HG02981 (cell line): Measurements from ENCODE around the gene EHBP1.

Source experiments
- ATAC-seq: cut with Tn5 transposase; IDR thresholded peaks from one replicate; pipeline ENCODE4 v1.9.1; 2021; ENCODE audit warnings: mild to moderate bottlenecking, moderate library complexity; ENCODE audit not compliant: unreplicated experiment

The EHBP1 gene

DNA sequence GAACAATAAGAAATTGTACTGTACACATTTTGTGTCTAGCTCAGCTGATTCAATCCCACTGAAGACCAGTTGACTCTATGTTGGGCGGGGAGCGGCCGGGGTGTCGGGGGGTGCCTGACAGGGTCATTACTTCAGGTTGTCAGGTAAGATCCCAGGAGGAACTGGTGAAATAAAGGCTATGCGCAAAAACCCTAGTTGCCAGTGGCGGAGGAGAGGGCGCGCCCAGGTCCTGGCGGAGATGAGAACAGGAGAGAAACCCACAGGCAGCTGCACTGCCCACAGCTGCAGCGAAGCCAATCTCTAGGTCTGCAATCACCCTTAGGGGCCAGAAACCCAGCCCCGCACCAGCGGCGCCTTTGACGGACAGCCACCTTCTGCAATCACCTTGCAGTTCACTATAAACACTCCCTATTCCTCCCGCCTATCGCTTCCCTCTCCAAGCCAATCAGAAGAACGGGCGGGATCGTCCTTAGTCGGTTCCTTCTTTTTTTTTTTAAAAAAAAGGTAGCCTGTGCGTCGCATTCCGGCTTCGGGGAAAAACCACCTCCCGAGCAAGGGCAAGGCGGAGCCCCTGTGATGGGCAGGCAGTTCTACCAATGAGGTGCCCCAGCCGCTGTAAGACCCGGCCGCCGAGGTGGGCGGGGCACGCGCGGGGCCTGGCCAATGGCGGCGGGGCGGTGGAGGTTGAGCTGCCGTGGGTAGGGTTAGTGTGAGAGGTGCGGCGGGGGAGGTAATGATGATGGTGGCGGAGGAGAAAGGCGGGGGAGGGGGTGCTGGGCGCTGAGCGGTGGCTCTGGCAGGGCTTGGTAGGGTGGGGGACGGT, at the start of gene EHBP1:
TSS of gene EHBP1 (plus strand) at position 707 of the 823 bp plus-strand sequence. CDS start 1,479 bp downstream, outside the sequence.
- peak; percentile 93 for ATAC-seq

DNA sequence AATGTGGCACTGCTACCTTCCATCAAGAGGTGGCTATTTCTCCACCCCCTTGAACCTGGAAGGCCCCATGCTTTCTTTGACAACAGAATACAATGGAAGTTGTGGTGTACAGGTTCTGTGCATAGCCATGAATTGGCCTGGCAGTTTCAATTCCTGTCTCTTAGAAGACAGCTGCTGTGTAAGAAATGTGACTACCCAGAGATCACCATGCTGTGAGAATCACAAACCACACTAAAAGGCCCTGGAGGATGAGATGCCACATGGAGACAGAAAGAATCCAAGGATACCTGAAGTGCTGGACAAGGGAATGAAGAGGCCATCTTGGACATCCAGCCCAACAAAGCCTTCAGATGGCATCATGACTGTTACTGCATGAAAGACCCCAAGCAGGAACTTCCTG, 47.7 kb upstream of the EHBP1 start:
- ATAC-seq = peak; percentile 43

DNA sequence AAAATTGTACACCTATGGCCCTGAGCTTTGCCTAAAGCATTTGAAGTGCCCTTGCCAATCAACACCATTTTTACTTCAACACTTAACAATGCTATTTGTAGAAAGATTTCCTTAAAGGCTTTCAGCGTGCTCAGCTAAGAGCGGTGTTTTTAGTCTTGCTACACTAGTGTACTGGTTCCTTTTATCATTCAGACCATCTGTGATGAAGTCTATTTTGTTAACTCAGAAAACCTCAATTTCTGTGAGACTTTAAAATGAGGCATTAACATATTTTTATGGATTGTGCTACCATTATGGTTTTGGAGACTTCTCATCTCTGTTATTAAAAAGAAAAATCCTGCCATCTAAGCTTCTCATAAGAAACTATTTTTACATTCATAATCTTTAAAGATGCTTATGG, 46.6 kb upstream of the EHBP1 start:
- ATAC-seq = no peak

DNA sequence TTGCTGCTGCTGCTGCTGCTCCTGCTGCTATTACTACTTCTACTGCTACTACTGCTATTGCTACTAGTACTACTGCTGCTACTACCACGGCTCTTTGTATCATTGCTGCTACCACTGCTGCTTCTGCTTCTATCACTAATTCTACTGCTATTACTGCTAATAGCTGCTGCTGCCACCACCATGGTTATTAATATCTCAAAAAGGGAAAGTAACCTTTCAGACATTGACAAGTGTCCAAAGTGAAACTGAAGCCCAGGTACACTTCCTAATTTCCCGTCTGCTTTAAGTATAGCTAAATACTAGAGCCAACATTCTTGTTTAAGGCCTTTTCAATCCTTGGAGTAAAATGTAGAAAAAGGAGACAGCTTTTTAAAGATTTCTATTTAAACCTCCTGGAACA, 45.4 kb upstream of the EHBP1 start:
- ATAC-seq = peak; percentile 77

DNA sequence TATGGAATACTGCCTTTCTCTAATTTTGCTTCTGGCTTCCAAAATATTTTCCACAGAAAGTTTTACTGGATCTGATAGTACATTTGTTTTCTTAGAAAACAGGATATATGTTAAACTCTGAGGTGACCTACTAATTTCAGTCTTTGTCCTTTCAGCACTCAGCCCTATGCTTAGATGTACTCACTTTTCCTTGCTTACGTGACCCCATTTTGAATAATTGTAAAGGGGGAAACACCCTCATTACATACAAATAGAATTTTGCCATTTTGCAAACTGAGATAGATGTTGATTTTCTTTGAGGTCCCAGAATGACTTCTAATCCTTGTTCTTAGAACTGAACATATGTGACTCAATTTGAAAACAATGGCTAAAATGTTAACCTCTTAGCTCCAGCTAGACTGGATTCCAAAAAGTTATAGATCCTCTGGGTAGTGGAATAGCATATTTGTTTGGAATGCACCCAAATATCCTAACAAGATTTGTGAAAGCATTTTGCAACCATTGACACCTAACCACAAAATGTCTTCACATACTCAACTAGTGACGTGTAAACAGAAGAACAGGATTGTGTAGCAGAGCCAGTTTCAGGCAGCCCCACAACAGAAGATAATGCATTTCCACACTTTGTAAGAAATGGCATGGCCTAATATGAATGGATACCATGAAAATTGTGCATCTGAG, 44.8 kb upstream of the EHBP1 start:
- ATAC-seq = no peak

DNA sequence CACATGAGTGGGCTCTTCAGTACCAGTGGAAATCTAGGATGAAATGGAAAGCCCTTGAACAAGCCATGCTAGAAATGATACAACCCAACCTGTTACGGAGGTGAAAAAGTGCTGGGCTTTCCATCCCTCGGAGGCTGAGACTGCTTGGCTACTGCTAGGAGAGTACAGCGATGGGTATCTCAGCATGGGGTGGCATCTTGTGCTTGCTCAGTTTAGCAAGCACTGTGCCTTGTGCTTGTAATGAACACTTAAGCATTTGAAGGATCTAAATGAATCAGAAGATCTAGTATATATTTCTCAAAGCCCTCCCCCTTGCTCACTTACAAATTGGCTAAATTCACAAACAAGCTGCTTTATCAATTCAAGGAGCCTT, 44.3 kb upstream of the EHBP1 start:
- ATAC-seq = no peak

DNA sequence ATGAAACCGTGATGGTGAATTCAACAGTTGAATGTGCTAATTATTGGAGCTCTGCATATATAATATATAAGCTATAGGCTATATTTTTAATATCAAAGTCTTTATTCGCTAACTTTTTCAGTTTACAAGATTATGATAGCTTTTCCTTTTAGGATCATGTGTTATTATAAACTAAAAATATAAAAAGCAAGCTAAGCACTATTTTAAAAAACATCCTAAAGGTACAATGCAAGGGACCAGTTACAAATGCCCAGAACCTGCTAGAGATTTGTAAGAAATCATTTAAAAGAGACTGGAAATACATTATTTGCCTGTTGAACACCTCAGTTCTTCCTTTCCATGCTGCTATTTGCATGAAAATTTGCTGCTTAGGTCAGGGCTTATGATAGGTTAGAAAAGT, 43.4 kb upstream of the EHBP1 start:
- no peak for ATAC-seq

DNA sequence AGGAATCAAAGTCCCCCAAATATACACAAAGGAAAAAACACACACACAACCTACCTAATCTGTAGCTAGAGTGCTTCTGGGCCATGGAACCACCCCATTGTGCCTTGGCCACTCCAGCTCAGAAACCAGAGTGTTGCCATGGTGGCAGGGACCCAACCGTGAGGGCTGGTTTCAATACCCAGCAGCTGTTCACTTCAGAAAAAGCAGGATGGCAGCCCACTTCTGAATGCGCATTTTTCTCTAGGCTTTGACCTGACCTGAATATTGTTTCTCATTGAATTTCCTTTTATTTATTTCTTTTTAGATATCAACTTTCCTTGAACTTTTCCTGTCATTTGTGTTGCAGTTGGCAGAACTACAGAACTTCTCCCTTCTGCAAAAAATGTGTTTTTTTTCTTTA, 43.0 kb upstream of the EHBP1 start:
- ATAC-seq = no peak

DNA sequence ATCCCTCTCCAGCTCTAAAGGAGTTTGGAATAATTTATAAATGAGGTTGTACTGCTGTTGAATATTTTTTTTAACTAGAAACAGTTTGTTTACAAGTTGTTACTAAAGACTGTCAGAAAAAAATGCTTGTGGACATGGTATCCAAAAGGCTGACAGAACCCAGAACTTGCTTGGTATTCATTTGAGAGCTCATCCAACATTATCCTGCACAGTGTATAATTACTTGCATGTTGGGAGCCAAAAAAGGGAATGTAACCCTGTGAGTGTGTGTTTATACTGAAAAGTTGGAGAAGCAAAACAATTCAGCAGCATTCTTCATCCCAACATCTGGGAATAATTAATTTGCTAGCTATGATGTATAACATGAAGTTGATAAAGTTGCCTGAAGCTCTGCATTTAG, 42.1 kb upstream of the EHBP1 start:
- ATAC-seq = no peak

DNA sequence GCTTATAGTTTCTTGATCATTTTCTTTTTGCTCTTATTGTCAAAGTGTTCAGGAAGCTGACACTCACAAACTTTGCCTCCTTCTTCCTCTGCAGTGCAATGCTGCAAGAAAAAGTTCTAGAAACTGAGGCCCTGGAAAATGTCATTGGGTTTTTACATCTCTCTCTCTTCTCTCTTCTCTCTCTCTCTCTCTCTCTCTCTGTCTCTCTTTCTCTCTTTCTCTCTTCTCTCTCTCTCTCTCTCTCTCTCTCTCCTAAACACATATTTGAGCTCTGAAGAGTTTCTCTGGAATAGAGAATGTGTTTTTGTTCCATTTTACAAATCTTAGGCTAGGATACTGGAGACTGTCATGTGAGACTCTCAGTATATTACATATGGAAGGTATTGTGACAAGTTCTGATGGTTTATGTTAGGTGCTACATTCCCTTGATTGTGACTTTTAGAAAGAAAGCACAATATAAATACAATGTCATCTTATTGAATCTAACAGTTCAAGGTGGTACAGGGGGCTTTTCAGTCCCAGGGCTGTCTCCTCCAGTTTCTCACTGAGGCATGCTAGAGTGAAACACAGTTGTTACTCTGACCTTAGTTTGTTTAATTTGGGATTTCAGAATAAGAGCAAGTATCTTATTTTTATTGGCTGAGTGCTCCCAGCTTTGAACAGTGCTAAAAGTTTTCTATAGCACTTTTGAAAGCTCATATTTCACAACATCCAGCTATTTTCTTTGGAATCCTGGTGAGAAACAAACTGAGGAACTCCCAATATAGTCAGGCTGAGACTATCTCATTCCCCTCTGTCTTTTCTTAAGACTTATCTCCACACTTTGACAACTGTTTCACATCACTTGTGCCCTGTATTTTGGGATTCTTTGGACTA, 41.4 kb upstream of the EHBP1 start:
- no peak for ATAC-seq

DNA sequence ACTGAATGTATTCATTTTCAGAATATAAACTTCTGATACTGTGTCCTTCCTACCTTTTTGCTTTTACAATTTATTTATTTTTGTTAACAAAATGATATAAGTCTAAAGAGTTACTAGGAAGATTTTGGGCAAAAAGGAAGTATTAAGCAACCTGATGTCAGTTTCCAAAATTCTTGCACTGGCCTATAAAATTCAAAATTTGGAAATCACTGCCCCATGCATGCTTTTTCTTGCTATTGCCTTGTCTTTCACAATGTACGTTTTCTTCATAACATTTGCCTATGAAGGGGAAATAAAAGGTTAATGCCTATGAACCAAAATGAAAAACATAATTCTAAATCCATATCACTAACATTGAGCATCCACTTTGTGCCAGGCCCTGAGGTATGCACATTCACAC, 40.1 kb upstream of the EHBP1 start:
- ATAC-seq = no peak

DNA sequence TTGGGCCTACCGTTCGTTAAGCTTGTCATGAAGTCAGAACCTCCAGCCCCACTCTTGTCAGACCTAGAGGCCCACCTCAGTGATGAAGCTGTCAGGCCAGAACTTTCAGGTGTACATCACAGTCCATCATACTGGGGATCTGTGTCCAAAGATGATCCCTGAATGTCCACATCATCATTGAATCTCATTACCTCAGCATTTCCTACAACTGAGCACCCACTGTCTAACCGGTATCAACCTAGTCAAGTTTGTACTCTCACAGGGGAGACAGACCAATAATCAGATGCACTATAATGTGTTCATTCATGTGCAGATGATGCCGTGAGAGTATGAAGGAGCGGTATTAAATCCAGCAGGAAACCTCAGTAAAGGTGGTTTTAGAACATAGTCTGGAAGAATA, 36.3 kb upstream of the EHBP1 start:
- no peak for ATAC-seq

DNA sequence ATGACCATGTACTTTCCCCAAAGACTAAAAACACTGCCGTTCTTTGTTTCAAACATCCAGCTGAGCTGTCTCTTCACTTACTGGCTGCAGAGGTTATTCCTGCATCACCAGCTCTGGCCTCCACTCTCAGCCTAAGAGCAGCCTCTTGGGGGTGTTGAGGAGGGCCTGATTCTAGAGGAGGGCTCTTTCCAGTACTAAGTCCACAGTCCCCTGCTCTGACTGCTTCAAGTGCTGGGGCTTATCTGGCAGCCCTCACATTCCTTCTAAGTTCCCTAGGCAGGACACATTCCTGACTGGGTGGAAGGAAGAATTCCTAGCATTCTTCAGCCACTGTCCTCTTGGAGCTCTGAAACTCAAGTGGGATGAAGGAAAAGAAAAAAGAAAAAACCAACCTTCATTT, 32.9 kb upstream of the EHBP1 start:
- ATAC-seq = no peak

DNA sequence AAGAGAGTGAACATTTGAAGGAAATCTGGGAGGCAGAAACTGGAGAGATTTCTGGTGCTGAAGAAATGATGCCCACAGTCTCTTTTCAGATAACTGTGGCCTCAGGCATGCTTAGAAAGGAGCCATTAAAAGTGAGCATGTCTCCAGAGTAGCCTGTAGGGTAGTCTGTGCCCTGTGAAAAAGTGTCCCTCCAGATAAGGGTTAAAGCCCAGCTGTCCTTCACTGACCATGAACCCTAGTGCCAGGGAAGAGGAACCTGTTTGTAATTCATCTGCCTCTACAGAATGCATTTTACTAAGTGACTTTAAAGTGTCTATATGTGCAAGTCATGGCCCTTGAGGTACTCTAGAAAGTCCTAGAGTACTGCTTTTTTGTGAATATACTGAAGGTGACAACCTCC, 30.5 kb upstream of the EHBP1 start:
- ATAC-seq = no peak

DNA sequence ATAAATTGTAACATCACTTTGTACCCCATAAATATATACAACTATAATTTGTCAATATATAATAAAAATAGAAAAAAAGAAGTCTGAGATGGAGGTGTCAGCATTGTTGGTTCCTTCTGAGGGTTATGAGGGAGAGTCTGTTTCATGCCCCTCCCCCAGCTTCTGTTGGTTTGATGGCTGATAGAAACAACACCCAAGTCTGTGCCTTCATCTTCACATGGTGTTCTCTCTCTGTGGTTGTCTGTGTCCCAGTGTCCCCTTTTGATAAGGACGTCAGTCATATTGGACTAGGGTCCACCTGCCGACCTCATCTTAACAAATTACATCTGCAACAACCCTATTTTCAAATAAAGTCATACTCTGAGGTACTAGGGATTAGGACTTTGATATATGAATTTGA, 20.3 kb upstream of the EHBP1 start:
- no peak for ATAC-seq

DNA sequence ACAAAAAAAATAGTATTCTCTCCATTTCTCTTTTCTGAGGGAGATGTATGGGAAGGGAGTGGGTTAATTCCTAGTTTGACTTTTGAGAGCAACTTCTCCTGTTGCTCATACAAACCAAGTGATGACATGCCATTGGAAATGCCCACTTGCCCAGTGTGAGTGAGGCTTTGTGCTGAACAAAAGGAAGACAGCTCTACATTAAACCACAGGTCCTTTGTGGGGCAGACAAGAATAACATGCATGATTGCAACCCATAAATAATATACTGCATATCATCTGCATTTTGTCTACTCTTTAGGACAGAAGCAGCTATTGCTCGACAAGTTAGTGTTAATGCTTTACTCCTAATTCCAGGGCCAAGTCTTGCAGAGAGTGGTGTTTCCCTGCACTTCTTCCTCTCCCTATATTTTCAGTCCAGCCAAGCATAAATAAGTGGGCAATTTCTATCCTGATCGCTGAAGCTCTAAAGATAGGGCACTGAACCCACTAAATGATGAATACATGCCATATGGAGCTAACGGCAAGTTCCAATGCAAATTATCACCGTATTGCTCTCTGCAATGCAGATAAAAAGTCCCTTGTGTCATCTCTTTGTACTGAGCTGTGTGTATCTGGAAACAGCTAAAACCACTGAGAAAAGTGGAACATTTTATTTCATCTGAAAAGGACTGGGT, 19.4 kb upstream of the EHBP1 start:
- ATAC-seq = no peak

DNA sequence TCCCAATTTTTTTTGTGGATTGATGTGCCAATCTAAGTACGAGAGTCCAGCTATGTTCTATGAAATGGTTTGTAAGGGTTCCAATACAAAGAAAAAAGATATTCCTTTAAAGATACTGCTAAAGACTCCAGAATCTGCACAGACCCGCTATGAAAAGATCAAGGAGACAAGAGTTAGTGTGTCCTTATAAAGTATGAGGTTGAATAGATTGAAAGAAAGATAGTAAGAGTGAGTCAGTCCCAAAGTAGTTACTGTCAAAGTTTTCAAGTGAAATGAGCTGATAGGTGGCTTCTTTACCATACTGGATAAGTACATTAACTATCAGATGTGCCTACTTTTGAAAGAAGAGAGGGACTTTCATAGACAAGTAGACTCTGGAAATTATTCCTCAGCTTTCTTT, 17.9 kb upstream of the EHBP1 start:
- ATAC-seq = no peak

DNA sequence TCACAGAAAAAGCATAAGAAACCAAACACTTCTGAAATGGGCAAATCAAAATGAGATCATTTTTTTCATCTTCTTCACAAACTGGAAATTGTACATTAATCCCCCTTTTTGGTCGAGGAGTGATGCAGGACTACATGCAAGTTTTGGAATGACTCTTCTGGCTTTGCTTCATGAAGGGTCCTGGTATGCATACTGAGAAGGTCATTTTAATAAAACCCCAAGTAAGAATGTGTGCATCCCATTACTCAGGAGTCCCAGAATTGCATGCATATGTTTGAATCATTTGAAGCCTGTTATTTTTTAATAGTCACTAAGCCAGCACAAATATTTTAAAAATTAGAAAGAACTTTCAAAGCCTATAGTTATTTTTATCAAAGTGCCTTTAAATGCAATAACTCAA, 16.7 kb upstream of the EHBP1 start:
- ATAC-seq = no peak

DNA sequence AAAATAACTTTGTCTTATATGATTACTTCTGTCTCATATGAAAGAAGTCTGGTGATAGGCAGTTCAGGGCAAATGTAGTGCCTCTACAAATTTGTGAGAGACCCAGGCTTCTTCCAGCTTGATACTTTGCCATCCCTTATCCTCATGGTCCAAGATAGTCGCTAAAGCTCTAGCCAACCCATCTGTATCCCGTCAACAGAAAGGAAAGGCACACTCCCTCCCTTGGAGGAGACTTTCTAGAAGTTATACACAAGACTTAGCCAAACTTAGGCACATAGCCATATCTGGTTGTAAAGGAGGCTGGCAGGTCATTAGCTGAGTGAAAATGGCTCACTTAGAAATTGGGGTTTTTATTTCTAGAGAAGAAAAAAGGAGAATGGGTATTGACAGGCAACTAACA, 14.3 kb upstream of the EHBP1 start:
- no peak for ATAC-seq

DNA sequence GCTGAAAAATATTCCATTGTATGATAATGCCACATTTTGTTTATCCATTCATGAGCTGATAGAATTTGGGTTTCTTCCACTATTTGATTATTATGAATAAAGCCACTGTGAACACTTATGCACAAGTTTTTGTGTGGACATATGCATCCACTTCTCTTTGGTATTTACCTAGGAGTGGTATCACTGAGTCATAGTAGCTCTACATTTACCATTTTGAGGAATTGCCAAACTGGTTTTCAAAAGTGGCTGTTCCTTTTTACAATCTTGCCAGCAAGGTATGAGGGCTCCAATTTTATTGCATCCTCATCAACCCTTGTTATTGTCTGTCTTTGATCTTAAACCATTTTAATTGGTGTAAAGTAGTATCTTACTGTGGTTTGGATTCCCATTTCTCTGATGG, 13.3 kb upstream of the EHBP1 start:
- ATAC-seq = no peak

DNA sequence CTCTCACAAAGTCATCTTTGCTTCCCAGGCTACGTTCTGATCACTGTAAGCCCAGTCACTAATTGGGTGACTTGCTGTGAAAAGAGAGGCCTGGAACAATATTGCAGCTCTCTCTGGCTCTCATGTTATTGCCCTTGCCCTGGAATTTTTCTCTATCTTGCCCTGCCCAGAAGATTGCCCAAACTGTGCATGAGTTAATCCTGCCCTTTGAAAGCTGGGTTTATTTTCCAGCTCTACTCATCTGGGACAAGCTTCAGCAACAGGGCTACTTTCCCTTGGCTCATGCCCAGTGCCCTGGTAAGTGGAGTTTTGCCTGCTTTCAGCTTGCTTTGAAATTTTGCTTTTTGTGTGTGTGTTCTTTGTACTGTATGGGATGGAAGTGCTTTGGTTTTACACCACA, 6.9 kb upstream of the EHBP1 start:
- ATAC-seq = no peak
